Muscle layer of duodenum (tissue), 2 donors: Measurements from ENCODE around the gene CD300A.

ENCODE experiments used
- H3K27ac ChIP-seq: one replicate; pipeline ENCODE4 v1.7.0; 2013; ENCODE audit warnings: mild to moderate bottlenecking, low read length
- H3K27me3 ChIP-seq: one replicate; pipeline ENCODE4 v1.7.0; 2013; ENCODE audit warnings: low read depth, mild to moderate bottlenecking, control low read depth, low read length
- H3K36me3 ChIP-seq, 2 donors: one replicate each; pipeline ENCODE4 v1.7.0; 2013; ENCODE audit warnings: low read length in 2 of 2, control low read depth in 1 of 2, mild to moderate bottlenecking in 1 of 2; ENCODE audit not compliant: insufficient read depth in 2 of 2, control insufficient read depth in 1 of 2
- H3K4me1 ChIP-seq, 2 donors: one replicate each; pipeline ENCODE4 v1.7.0; 2013; ENCODE audit warnings: low read length in 2 of 2, mild to moderate bottlenecking in 2 of 2, control low read depth in 1 of 2, moderate library complexity in 1 of 2; ENCODE audit not compliant: insufficient read depth in 2 of 2, control insufficient read depth in 1 of 2
- H3K4me3 ChIP-seq, 2 donors: one replicate each; pipeline ENCODE4 v1.7.0; 2013; ENCODE audit warnings: low read length in 2 of 2, low read depth in 1 of 2, mild to moderate bottlenecking in 1 of 2
- H3K9me3 ChIP-seq, 2 donors: one replicate each; pipeline ENCODE4 v1.7.0; 2013; ENCODE audit warnings: low read length in 2 of 2, control low read depth in 1 of 2, mild to moderate bottlenecking in 1 of 2; ENCODE audit not compliant: control insufficient read depth in 1 of 2
- donor health status: healthy.

The CD300A gene

GRCh38 chr17:74466111-74466827 is at the start of gene CD300A:
Gene CD300A, plus strand, starts transcription at chr17:74466634. Its CDS starts 70 bp downstream, at chr17:74466704.
- no peaks in the 10 kb centered on the region for H3K9me3 ChIP-seq
- no peaks in the 10 kb centered on the region for H3K4me1 ChIP-seq
- H3K36me3 ChIP-seq, result no peaks in the 10 kb centered on the region
- peak within 1 kb of the TSS; percentile 55 to 56 for H3K4me3 ChIP-seq
- H3K27ac ChIP-seq, result peak within 1 kb of the TSS; percentile 69
- H3K27me3 ChIP-seq, result no peaks in the 10 kb centered on the region

- H3K4me1 ChIP-seq, result no peaks in the 10 kb centered on the region
- no peaks in the 10 kb centered on the region for H3K36me3 ChIP-seq
- H3K27ac ChIP-seq, result no peak overlapping the region
- no peaks in the 10 kb centered on the region for H3K27me3 ChIP-seq
- no peak overlapping the region for H3K4me3 ChIP-seq
- H3K9me3 ChIP-seq, result no peaks in the 10 kb centered on the region
Measured at GRCh38 chr17:74417178-74418045, 49.0 kb upstream of the CD300A start.

GRCh38 chr17:74419928-74420411 is 46.5 kb upstream of the CD300A start:
- Histone ChIP-seq H3K27ac (no peak overlapping the region), H3K36me3 (no peaks in the 10 kb centered on the region), H3K9me3 (no peaks in the 10 kb centered on the region), H3K4me1 (no peaks in the 10 kb centered on the region), H3K27me3 (no peaks in the 10 kb centered on the region), H3K4me3 (no peak overlapping the region)

- H3K27me3 ChIP-seq, result no peaks in the 10 kb centered on the region
- H3K27ac ChIP-seq, result no peak overlapping the region
- no peaks in the 10 kb centered on the region for H3K9me3 ChIP-seq
- H3K4me3 ChIP-seq, result no peak overlapping the region
- H3K36me3 ChIP-seq, result no peaks in the 10 kb centered on the region
- no peaks in the 10 kb centered on the region for H3K4me1 ChIP-seq
Measured at GRCh38 chr17:74424117-74424516, 42.3 kb upstream of the CD300A start.

GRCh38 chr17:74424657-74425056 is 41.8 kb upstream of the CD300A start:
- H3K36me3 ChIP-seq, result no peaks in the 10 kb centered on the region
- H3K4me1 ChIP-seq, result no peaks in the 10 kb centered on the region
- no peaks in the 10 kb centered on the region for H3K27me3 ChIP-seq
- H3K4me3 ChIP-seq, result no peak overlapping the region
- H3K9me3 ChIP-seq, result no peaks in the 10 kb centered on the region
- no peak overlapping the region for H3K27ac ChIP-seq

GRCh38 chr17:74426551-74427047 is 39.8 kb upstream of the CD300A start:
- H3K27me3 ChIP-seq, result peaks cover 3% of the 10 kb centered on the region
- no peaks in the 10 kb centered on the region for H3K36me3 ChIP-seq
- H3K4me3 ChIP-seq, result no peak overlapping the region
- peaks cover 0 to 13% of the 10 kb centered on the region in 2 donors for H3K4me1 ChIP-seq
- H3K9me3 ChIP-seq, result no peaks in the 10 kb centered on the region
- H3K27ac ChIP-seq, result no peak overlapping the region

- Histone ChIP-seq H3K4me3 (no peak overlapping the region), H3K36me3 (no peaks in the 10 kb centered on the region), H3K9me3 (no peaks in the 10 kb centered on the region), H3K27ac (peak overlapping the region; percentile 35), H3K27me3 (peaks cover 4% of the 10 kb centered on the region), H3K4me1 (peaks cover 0 to 19% of the 10 kb centered on the region in 2 donors)
Measured at GRCh38 chr17:74427048-74427762, 39.2 kb upstream of the CD300A start.

- H3K4me1 ChIP-seq, result peaks cover 0 to 22% of the 10 kb centered on the region in 2 donors
- H3K4me3 ChIP-seq, result no peak overlapping the region
- H3K27me3 ChIP-seq, result peaks cover 4% of the 10 kb centered on the region
- peak overlapping the region; percentile 35 for H3K27ac ChIP-seq
- no peaks in the 10 kb centered on the region for H3K36me3 ChIP-seq
- no peaks in the 10 kb centered on the region for H3K9me3 ChIP-seq
Measured at GRCh38 chr17:74427763-74428153, 38.7 kb upstream of the CD300A start.

- no peaks in the 10 kb centered on the region for H3K36me3 ChIP-seq
- no peaks in the 10 kb centered on the region for H3K9me3 ChIP-seq
- peak overlapping the region; percentile 44 to 86 for H3K4me3 ChIP-seq
- peaks cover 0 to 27% of the 10 kb centered on the region in 2 donors for H3K4me1 ChIP-seq
- peaks cover 10% of the 10 kb centered on the region for H3K27me3 ChIP-seq
- peak overlapping the region; percentile 78 for H3K27ac ChIP-seq
Measured at GRCh38 chr17:74429604-74430384, 36.6 kb upstream of the CD300A start.

GRCh38 chr17:74430385-74430705 is 36.1 kb upstream of the CD300A start:
- Histone ChIP-seq H3K27me3 (peaks cover 10% of the 10 kb centered on the region), H3K36me3 (no peaks in the 10 kb centered on the region), H3K27ac (peak overlapping the region; percentile 78), H3K4me1 (peaks cover 0 to 27% of the 10 kb centered on the region in 2 donors), H3K4me3 (peak overlapping the region; percentile 44 to 86), H3K9me3 (no peaks in the 10 kb centered on the region)
